ENCODE measurements around the gene TOB2.

TOB2 gene

GRCh38 chr22:41394012-41394356, 52.6 kb downstream of the TOB2 start:
- H3K4me3 ChIP-seq (ENCODE audit: low read depth, low read length): no peak overlapping the region

- no peak overlapping the region for H3K4me3 ChIP-seq (ENCODE audit: low read depth, low read length)
These were observed 59.3 kb downstream of the TOB2 start for GRCh38 chr22:41387341-41387740.

GRCh38 chr22:41384128-41384527, 62.5 kb downstream of the TOB2 start:
- H3K4me3 ChIP-seq (ENCODE audit: low read depth, low read length): no peak overlapping the region

Data from iPS-11a (cell line).